ENCODE results near the gene PROS1.

The PROS1 gene

GRCh38 chr3:93973131-93974126 lies at the start of gene PROS1:
Gene PROS1, minus strand, starts transcription at chr3:93973896. Its CDS starts 147 bp downstream, at chr3:93973749.
- peak; percentile 62 for DNase-seq (ENCODE audit: extremely low read depth, low read depth)
- no peak for TF ChIP-seq CTCF (IDR thresholded peaks at IDR 0.05; ENCODE audit: low read depth, low read length)

GRCh38 chr3:94020293-94020692 lies 46.6 kb upstream of the PROS1 start:
- DNase-seq (ENCODE audit: extremely low read depth, low read depth), result no peak

GRCh38 chr3:94019659-94020058 lies 46.0 kb upstream of the PROS1 start:
- no peak for DNase-seq (ENCODE audit: extremely low read depth, low read depth)
- TF ChIP-seq CTCF (IDR thresholded peaks at IDR 0.05; ENCODE audit: low read depth, low read length), result no peak

More at GRCh38 chr3:94020293-94020692, 46.6 kb upstream of the PROS1 start:
- TF ChIP-seq CTCF (IDR thresholded peaks at IDR 0.05; ENCODE audit: low read depth, low read length), result no peak

- no peak for DNase-seq (ENCODE audit: extremely low read depth, low read depth)
- no peak for TF ChIP-seq CTCF (IDR thresholded peaks at IDR 0.05; ENCODE audit: low read depth, low read length)
Measured at GRCh38 chr3:94015025-94015424, 41.3 kb upstream of the PROS1 start.

- no peak for TF ChIP-seq CTCF (IDR thresholded peaks at IDR 0.05; ENCODE audit: low read depth, low read length)
- DNase-seq (ENCODE audit: extremely low read depth, low read depth), result no peak
Measured at GRCh38 chr3:94012185-94012584, 38.5 kb upstream of the PROS1 start.

GRCh38 chr3:94011233-94011711 lies 37.6 kb upstream of the PROS1 start:
- TF ChIP-seq CTCF (IDR thresholded peaks at IDR 0.05; ENCODE audit: low read depth, low read length), result no peak
- no peak for DNase-seq (ENCODE audit: extremely low read depth, low read depth)

- no peak for TF ChIP-seq CTCF (IDR thresholded peaks at IDR 0.05; ENCODE audit: low read depth, low read length)
- no peak for DNase-seq (ENCODE audit: extremely low read depth, low read depth)
Measured at GRCh38 chr3:94009608-94010007, 35.9 kb upstream of the PROS1 start.
